GM13976 (cell line): Measurements from ENCODE around the gene ABI3BP.

Experiments
- DNase-seq: peaks from one replicate; pipeline ENCODE4 v3.0.0; 2012; ENCODE audit warnings: low spot score
- CTCF ChIP-seq: IDR thresholded peaks from 2 replicates; pipeline ENCODE4 v1.5.1; 2012; ENCODE audit warnings: borderline replicate concordance, mild to moderate bottlenecking; ENCODE audit not compliant: insufficient read depth; ENCODE audit errors: extremely low read depth, missing control alignments, control extremely low read depth
- in situ Hi-C: fragments of 300-500 bp; cut with MboI; formaldehyde crosslinking; loops from one replicate; pipeline ENCODE4 v1.12.0; 2022; ENCODE audit warnings: low sequenced_read_pairs, mixed read lengths, inconsistent platforms; ENCODE audit not compliant: unreplicated experiment

The ABI3BP gene

GRCh38 chr3:100715176-100715575, 278.0 kb downstream of the ABI3BP start:
- TF ChIP-seq CTCF = no peak
- in situ Hi-C loops = no loop called here
- DNase-seq = no peak

GRCh38 chr3:100710261-100710968, 282.8 kb downstream of the ABI3BP start:
- no peak for TF ChIP-seq CTCF
- peak; percentile 69 for DNase-seq
- in situ Hi-C loops = no loop called here

- DNase-seq = peak; percentile 38
- in situ Hi-C loops = no loop called here
- TF ChIP-seq CTCF = no peak
Observed at GRCh38 chr3:100709842-100710260, 283.4 kb downstream of the ABI3BP start.

- no peak for TF ChIP-seq CTCF
- peak; percentile 98 for DNase-seq
- in situ Hi-C loops = no loop called here
Observed at GRCh38 chr3:100708989-100709841, 284.0 kb downstream of the ABI3BP start, which contains the start of gene TFG. TSS of gene TFG (plus strand) at chr3:100709494. CDS start at chr3:100713686, 4,192 bp downstream.

GRCh38 chr3:100708644-100708988, 284.6 kb downstream of the ABI3BP start:
- in situ Hi-C loops = no loop called here
- TF ChIP-seq CTCF = no peak
- DNase-seq = no peak

GRCh38 chr3:100706365-100706764, 286.9 kb downstream of the ABI3BP start:
- DNase-seq = no peak
- TF ChIP-seq CTCF = no peak
- in situ Hi-C loops = no loop called here
